ENCODE results near the gene PACC1.
"Not testable (repeated sequence)": the region's sequence is repeated elsewhere in the genome, so short reads cannot be mapped to it uniquely, and the experiment has no call there.

The PACC1 gene

DNA sequence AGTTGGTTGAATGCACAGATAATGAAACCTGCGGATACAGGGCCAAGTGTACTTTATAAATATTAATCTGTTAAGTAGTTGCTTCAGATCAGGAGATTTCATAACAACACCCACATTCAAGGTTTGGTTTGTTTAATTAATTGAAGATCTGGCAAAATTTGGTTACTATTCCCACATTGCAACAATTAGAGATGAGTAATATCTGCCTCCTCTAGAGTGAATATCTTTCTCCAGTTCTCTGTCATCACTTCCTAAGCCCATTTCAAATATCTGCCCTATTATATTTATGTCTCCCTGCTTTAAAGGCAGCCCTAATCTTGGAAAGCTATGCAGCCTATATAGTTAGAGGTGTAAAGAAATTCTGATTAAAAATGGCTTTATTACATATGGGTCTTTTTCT lies 68.1 kb downstream of the PACC1 start:
- in situ Hi-C loops (cut with HindIII; ENCODE audit: low sequenced_read_pairs): no loop called here
- TF ChIP-seq, protein P1, sequence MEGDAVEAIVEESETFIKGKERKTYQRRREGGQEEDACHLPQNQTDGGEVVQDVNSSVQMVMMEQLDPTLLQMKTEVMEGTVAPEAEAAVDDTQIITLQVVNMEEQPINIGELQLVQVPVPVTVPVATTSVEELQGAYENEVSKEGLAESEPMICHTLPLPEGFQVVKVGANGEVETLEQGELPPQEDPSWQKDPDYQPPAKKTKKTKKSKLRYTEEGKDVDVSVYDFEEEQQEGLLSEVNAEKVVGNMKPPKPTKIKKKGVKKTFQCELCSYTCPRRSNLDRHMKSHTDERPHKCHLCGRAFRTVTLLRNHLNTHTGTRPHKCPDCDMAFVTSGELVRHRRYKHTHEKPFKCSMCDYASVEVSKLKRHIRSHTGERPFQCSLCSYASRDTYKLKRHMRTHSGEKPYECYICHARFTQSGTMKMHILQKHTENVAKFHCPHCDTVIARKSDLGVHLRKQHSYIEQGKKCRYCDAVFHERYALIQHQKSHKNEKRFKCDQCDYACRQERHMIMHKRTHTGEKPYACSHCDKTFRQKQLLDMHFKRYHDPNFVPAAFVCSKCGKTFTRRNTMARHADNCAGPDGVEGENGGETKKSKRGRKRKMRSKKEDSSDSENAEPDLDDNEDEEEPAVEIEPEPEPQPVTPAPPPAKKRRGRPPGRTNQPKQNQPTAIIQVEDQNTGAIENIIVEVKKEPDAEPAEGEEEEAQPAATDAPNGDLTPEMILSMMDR (IDR thresholded peaks at IDR 0.05; ENCODE audit: low read depth, low read length, missing control alignments): no peak
- H3K4me3 ChIP-seq (ENCODE audit: low read depth, low read length): no peak overlapping the region
- DNase-seq (ENCODE audit: low read depth): no peak

DNA sequence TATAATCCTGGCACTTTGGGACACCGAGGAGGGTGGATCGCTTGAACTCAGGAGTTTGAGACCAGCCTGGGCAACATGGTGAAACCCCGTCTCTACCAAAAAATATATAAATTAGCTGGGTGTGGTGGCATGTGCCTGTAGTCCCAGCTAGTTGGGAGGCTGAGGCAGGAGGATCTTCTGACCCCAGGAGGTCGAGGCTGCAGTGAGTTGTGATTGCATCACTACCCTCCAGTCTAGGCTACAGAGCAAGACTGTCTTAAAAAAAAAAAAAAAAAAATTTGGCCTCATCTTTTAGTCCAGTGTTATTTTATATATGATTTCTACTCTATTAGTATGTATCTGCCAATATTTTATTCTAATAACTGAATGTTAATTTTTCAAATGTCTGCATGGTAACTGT lies 69.8 kb downstream of the PACC1 start:
- DNase-seq (ENCODE audit: low read depth): no peak
- TF ChIP-seq, protein P1 (IDR thresholded peaks at IDR 0.05; ENCODE audit: low read depth, low read length, missing control alignments): no peak
- H3K4me3 ChIP-seq (ENCODE audit: low read depth, low read length): no peak overlapping the region
- in situ Hi-C loops (cut with HindIII; ENCODE audit: low sequenced_read_pairs): no loop called here

DNA sequence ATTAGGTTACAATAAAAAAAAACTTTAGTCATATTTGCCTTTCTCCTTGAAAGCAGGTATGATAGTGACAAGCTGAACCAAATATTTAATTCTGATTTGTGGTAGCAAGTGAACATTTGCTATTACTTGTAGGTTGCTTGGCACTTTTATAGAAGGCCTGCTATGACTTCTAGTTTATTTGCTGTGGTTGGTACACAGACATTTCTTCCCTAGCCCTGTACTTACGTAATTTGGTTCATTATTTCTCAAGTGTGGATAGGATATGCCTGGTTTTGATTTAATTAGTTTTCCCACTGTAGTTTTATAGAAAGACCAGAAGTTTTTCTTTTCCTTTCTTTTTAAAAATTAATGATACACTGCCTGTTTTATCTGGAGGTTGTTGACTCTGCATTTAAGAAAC lies 73.6 kb downstream of the PACC1 start:
- no peak overlapping the region for H3K4me3 ChIP-seq (ENCODE audit: low read depth, low read length)
- no peak for DNase-seq (ENCODE audit: low read depth)
- in situ Hi-C loops (cut with HindIII; ENCODE audit: low sequenced_read_pairs): no loop called here
- TF ChIP-seq, protein P1 (IDR thresholded peaks at IDR 0.05; ENCODE audit: low read depth, low read length, missing control alignments): no peak

DNA sequence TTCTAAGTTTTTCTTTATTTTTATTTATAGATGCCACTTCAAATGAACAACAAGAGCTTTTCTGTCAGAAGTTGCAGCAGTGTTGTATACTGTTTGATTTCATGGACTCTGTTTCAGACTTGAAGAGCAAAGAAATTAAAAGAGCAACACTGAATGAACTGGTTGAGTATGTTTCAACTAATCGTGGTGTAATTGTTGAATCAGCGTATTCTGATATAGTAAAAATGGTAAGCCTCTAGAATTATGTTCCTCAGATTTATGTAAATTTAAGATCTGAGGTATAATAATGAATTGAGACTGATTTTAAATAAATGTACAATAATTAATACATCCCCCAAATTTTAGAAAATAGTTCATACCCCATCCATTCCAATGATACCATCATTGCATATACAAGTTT lies 85.6 kb downstream of the PACC1 start:
- in situ Hi-C loops (cut with HindIII; ENCODE audit: low sequenced_read_pairs): no loop called here
- DNase-seq (ENCODE audit: low read depth): no peak
- TF ChIP-seq, protein P1 (IDR thresholded peaks at IDR 0.05; ENCODE audit: low read depth, low read length, missing control alignments): no peak
- no peak overlapping the region for H3K4me3 ChIP-seq (ENCODE audit: low read depth, low read length)

DNA sequence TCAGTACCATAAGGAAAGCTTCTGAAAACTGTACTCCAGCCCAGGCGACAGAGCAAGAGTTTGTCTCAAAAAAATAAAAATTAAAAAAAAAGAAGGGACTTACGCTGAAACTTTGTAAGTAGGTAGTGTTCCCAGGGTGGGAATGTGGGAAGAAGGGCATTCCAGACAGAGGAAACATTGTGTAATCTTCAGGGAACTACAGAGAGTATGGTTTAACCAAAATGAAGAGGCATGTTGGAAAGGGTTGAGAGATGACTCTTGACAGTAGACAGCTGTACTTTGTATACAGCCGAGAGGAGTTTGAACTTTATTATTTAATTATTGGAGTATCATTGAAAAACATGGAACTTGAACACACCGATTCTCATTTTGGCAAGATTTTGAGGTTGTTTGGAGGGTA lies 86.4 kb downstream of the PACC1 start:
- H3K4me3 ChIP-seq (ENCODE audit: low read depth, low read length): no peak overlapping the region
- no peak for DNase-seq (ENCODE audit: low read depth)
- TF ChIP-seq, protein P1 (IDR thresholded peaks at IDR 0.05; ENCODE audit: low read depth, low read length, missing control alignments): no peak
- in situ Hi-C loops (cut with HindIII; ENCODE audit: low sequenced_read_pairs): no loop called here

DNA sequence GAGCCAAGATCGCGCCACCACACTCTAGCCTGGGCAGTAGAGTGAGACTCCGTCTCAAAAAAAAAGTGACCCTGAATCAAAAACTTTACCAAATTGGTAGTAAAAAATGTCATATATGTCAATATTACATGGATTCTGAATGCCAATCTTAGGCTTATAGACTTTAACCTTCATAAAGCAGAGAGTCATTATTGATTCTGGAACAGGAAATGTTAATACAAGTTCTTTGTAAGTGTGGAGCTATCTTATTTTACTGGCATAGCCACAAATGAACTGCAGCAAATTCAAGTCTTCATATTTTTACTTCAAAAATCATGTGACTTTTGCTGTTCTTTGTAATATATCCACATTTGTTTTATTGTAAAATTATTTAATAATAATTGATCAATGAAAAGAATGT lies 88.1 kb downstream of the PACC1 start:
- H3K4me3 ChIP-seq (ENCODE audit: low read depth, low read length): no peak overlapping the region
- in situ Hi-C loops (cut with HindIII; ENCODE audit: low sequenced_read_pairs): no loop called here
- TF ChIP-seq, protein P1 (IDR thresholded peaks at IDR 0.05; ENCODE audit: low read depth, low read length, missing control alignments): no peak
- no peak for DNase-seq (ENCODE audit: low read depth)

DNA sequence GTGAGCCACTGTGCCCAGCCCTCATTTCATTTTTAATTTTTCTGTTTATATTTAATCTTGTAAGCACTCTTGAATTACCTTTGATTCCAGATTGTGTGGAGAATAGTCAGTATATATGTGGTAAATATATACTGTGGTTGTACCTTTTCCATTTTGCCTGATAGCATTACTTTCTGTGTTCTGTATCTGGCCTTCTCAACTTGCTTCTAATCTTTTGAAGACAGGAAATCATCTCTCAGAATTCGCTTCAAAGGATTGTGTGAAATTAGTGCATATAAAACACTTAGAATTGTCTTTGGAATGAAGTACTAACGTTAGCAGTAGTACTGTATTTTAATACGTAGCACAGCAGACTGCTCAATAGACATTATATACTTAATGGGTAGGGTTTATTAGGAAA lies 91.6 kb downstream of the PACC1 start:
- in situ Hi-C loops (cut with HindIII; ENCODE audit: low sequenced_read_pairs): no loop called here
- TF ChIP-seq, protein P1 (IDR thresholded peaks at IDR 0.05; ENCODE audit: low read depth, low read length, missing control alignments): no peak
- H3K4me3 ChIP-seq (ENCODE audit: low read depth, low read length): no peak overlapping the region
- DNase-seq (ENCODE audit: low read depth): no peak

DNA sequence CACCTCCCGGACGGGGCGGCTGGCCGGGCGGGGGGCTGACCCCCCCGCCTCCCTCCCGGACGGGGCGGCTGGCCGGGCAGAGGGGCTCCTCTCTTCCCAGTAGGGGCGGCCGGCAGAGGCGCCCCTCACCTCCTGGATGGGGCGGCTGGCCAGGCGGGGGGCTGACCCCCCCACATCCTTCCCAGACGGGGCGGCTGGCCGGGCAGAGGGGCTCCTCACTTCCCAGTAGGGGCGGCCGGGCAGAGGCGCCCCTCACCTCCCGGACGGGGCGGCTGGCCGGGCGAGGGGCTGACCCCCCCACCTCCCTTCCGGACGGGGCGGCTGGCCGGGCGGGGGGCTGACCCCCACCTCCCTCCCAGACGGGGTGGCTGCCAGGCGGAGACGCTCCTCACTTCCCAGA lies 93.7 kb downstream of the PACC1 start:
- in situ Hi-C loops (cut with HindIII; ENCODE audit: low sequenced_read_pairs): not testable (repeated sequence)

More for the DNA sequence above, 93.7 kb downstream of the PACC1 start:
- H3K4me3 ChIP-seq (ENCODE audit: low read depth, low read length); DNase-seq (ENCODE audit: low read depth): not testable (repeated sequence)
